T-helper 2 cell treated with Interferon-gamma antibody and Interleukin-4, amounts not matched to agents 5 μg/mL and 100 μg/mL, for 36 hours (primary cell): Measurements from ENCODE around the gene PDE2A.

Experiments
- DNase-seq: peaks from one replicate; pipeline ENCODE4 v3.0.0; 2021; ENCODE audit warnings: low spot score
- H3K27ac Mint-ChIP-seq: one replicate; pipeline ENCODE4 v1.8.0; 2021; ENCODE audit warnings: mild to moderate bottlenecking, mixed read lengths
- H3K27me3 Mint-ChIP-seq: one replicate; pipeline ENCODE4 v1.8.0; 2021; ENCODE audit warnings: low read depth, mixed read lengths
- H3K36me3 Mint-ChIP-seq: one replicate; pipeline ENCODE4 v1.8.0; 2021; ENCODE audit warnings: low read depth, mixed read lengths
- H3K4me1 Mint-ChIP-seq: one replicate; pipeline ENCODE4 v1.8.0; 2021; ENCODE audit warnings: low read depth, mixed read lengths
- H3K4me3 Mint-ChIP-seq: one replicate; pipeline ENCODE4 v1.8.0; 2022; ENCODE audit warnings: mild to moderate bottlenecking, moderate library complexity, mixed read lengths
- H3K9me3 Mint-ChIP-seq: one replicate; pipeline ENCODE4 v1.8.0; 2021; ENCODE audit warnings: mixed read lengths

The PDE2A gene

GRCh38 chr11:72621008-72621610 is 53.1 kb downstream of the PDE2A start:
- Mint-ChIP-seq H3K4me1 (peaks cover 24% of the 10 kb centered on the region), H3K9me3 (no peaks in the 10 kb centered on the region), H3K27ac (no peak overlapping the region), H3K36me3 (no peaks in the 10 kb centered on the region), H3K27me3 (peaks cover 4% of the 10 kb centered on the region), H3K4me3 (peak overlapping the region; percentile 6)
- no peak for DNase-seq

DNA sequence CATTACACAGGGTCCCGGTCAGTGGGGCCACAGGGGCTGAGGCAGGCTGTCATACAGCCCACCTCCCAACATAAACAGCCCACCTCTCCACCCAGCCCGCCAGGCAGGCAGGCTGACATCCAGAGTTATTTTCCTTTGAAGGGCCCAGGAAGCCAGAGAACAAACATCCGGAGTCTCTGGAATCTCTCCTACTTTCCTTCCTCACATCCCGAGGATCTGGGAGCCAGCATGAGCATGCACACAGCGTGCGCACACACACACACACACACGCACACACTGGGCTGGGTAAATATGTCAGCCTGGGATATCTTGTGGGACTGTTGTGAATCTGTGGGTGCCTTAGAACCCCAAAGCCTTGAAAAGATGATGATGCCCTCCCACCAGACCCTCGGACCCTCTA is 55.4 kb downstream of the PDE2A start:
- H3K27me3 Mint-ChIP-seq: peaks cover 6% of the 10 kb centered on the region
- no peaks in the 10 kb centered on the region for H3K36me3 Mint-ChIP-seq
- H3K9me3 Mint-ChIP-seq: no peaks in the 10 kb centered on the region
- H3K4me3 Mint-ChIP-seq: no peak overlapping the region
- no peak for DNase-seq
- H3K4me1 Mint-ChIP-seq: peaks cover 23% of the 10 kb centered on the region
- no peak overlapping the region for H3K27ac Mint-ChIP-seq

DNA sequence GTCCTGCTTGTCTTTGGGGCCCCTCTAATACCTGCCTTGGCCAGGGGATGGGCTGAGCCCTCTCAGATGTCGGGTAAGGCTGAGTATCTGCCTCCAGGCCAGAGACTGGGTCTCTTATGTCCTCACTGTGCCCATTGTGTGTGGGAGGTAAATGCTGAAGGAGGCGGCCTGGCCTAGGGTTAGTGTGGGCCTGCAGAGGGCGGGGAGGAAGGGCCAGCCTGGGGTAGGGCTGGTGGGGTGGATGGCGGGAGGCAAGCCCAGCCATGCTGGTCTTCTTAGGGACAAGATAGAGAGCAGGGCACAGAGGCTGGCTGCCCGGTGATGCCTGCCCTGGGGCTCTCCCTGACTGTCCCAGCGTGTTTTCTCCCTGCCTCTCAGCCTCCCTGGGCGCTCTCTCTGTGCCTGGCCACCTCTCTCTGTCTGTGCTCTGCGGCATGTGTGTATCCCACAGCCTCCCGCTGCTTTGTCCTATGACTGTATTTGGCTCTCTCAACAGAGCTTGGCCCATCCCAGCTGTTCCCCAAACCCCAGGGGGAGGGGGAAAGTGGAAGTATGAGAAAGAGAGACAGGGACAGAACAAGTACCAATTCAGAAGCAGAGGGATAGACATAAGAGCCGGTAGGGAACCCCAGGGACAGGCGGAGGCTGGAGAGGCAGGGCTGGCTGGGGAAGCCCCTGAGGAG is 57.0 kb downstream of the PDE2A start:
- H3K9me3 Mint-ChIP-seq: no peaks in the 10 kb centered on the region
- no peak overlapping the region for H3K27ac Mint-ChIP-seq
- no peak for DNase-seq
- peaks cover 9% of the 10 kb centered on the region for H3K27me3 Mint-ChIP-seq
- H3K36me3 Mint-ChIP-seq: no peaks in the 10 kb centered on the region
- H3K4me1 Mint-ChIP-seq: peaks cover 20% of the 10 kb centered on the region
- H3K4me3 Mint-ChIP-seq: no peak overlapping the region

DNA sequence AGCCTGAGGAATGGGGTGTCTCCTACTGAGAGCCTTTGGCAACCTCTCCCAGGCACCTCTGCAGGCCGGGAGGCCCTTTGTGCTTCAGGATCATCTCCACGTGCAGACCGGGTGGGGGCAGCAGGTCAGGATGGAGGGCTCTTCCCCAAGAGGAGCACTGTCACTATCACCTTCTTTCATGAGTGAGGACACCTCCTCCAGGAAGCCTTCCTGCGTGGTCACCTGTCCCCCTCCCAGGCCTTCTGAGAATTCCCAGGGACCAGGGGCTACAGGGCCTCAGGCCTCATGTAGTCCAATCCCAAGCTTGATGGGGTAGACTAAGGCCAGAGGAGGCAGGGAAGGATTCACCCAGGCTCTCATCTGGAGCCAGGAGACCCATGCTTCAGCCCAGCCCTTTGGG is 57.6 kb downstream of the PDE2A start:
- H3K27me3 Mint-ChIP-seq: peaks cover 9% of the 10 kb centered on the region
- peaks cover 15% of the 10 kb centered on the region for H3K4me1 Mint-ChIP-seq

GRCh38 chr11:72615329-72615728 is 58.9 kb downstream of the PDE2A start:
- no peaks in the 10 kb centered on the region for H3K9me3 Mint-ChIP-seq
- peaks cover 2% of the 10 kb centered on the region for H3K4me1 Mint-ChIP-seq
- H3K4me3 Mint-ChIP-seq: no peak overlapping the region
- DNase-seq: no peak
- H3K27ac Mint-ChIP-seq: no peak overlapping the region
- no peaks in the 10 kb centered on the region for H3K36me3 Mint-ChIP-seq
- peaks cover 12% of the 10 kb centered on the region for H3K27me3 Mint-ChIP-seq

More for the DNA sequence above, 57.6 kb downstream of the PDE2A start:
- Mint-ChIP-seq H3K36me3 (no peaks in the 10 kb centered on the region), H3K4me3 (no peak overlapping the region), H3K27ac (no peak overlapping the region), H3K9me3 (no peaks in the 10 kb centered on the region)
- no peak for DNase-seq

DNA sequence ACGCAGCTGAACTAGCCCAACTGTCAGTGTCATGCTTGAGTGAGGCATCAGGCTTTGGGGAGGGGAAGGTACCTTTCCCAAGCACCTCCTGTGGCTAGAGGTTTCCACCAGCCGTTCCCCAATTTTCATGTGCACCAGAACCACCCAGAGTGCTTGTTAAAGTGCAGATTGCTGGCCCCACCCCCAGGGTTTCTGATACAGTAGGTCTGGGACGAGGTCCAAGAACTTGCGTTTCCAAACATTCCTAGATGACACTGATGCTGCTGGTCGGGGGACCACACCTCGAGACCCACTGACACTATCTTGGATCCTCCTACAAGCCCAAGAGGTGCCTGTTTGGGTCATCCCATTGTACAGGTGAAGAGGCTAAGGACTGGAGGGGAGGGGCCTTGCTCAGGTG is 59.8 kb downstream of the PDE2A start:
- Mint-ChIP-seq H3K27ac (no peak overlapping the region), H3K36me3 (no peaks in the 10 kb centered on the region), H3K4me1 (peaks cover 2% of the 10 kb centered on the region), H3K9me3 (no peaks in the 10 kb centered on the region), H3K27me3 (peaks cover 12% of the 10 kb centered on the region), H3K4me3 (no peak overlapping the region)
- no peak for DNase-seq

GRCh38 chr11:72613977-72614376 is 60.2 kb downstream of the PDE2A start:
- H3K36me3 Mint-ChIP-seq: no peaks in the 10 kb centered on the region
- H3K4me1 Mint-ChIP-seq: peaks cover 5% of the 10 kb centered on the region
- no peak for DNase-seq
- peaks cover 16% of the 10 kb centered on the region for H3K27me3 Mint-ChIP-seq
- H3K4me3 Mint-ChIP-seq: no peak overlapping the region
- no peaks in the 10 kb centered on the region for H3K9me3 Mint-ChIP-seq
- no peak overlapping the region for H3K27ac Mint-ChIP-seq

GRCh38 chr11:72613450-72613849 is 60.8 kb downstream of the PDE2A start:
- H3K36me3 Mint-ChIP-seq: no peaks in the 10 kb centered on the region
- peaks cover 5% of the 10 kb centered on the region for H3K4me1 Mint-ChIP-seq
- no peak overlapping the region for H3K4me3 Mint-ChIP-seq
- no peaks in the 10 kb centered on the region for H3K9me3 Mint-ChIP-seq
- no peak for DNase-seq
- H3K27ac Mint-ChIP-seq: no peak overlapping the region
- H3K27me3 Mint-ChIP-seq: peaks cover 16% of the 10 kb centered on the region

GRCh38 chr11:72609476-72609875 is 64.7 kb downstream of the PDE2A start:
- H3K4me3 Mint-ChIP-seq: no peak overlapping the region
- no peaks in the 10 kb centered on the region for H3K9me3 Mint-ChIP-seq
- peaks cover 14% of the 10 kb centered on the region for H3K27me3 Mint-ChIP-seq
- peaks cover 5% of the 10 kb centered on the region for H3K4me1 Mint-ChIP-seq
- H3K27ac Mint-ChIP-seq: no peak overlapping the region
- no peaks in the 10 kb centered on the region for H3K36me3 Mint-ChIP-seq
- no peak for DNase-seq

- DNase-seq: no peak
- Mint-ChIP-seq H3K4me3 (no peak overlapping the region), H3K9me3 (no peaks in the 10 kb centered on the region), H3K36me3 (no peaks in the 10 kb centered on the region), H3K27me3 (peaks cover 14% of the 10 kb centered on the region), H3K4me1 (peaks cover 4% of the 10 kb centered on the region), H3K27ac (no peak overlapping the region)
Measured at GRCh38 chr11:72609045-72609444, 65.2 kb downstream of the PDE2A start.

DNA sequence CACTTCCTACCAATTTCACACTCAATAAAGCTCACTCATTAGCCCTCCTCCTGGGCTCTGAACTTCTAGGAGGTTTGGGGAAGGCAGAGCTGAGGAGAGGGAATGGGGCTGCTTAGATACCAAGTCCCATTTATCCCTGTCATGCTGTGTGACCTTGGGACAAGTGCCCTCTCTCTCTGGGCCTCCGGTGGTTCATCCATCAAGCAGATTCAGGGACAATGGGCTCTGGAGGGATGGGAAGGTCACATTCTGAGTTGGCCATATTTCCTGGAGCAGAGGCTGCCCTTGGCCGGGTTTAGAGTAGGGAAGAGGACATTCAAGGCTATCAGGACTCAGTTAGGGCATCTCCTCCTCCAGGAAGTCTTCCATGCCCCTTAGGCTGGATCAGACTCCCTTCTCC is 66.7 kb downstream of the PDE2A start:
- peaks cover 10% of the 10 kb centered on the region for H3K27me3 Mint-ChIP-seq
- H3K4me1 Mint-ChIP-seq: peaks cover 3% of the 10 kb centered on the region
- H3K36me3 Mint-ChIP-seq: no peaks in the 10 kb centered on the region
- no peak overlapping the region for H3K27ac Mint-ChIP-seq
- no peak overlapping the region for H3K4me3 Mint-ChIP-seq
- H3K9me3 Mint-ChIP-seq: no peaks in the 10 kb centered on the region
- DNase-seq: no peak

DNA sequence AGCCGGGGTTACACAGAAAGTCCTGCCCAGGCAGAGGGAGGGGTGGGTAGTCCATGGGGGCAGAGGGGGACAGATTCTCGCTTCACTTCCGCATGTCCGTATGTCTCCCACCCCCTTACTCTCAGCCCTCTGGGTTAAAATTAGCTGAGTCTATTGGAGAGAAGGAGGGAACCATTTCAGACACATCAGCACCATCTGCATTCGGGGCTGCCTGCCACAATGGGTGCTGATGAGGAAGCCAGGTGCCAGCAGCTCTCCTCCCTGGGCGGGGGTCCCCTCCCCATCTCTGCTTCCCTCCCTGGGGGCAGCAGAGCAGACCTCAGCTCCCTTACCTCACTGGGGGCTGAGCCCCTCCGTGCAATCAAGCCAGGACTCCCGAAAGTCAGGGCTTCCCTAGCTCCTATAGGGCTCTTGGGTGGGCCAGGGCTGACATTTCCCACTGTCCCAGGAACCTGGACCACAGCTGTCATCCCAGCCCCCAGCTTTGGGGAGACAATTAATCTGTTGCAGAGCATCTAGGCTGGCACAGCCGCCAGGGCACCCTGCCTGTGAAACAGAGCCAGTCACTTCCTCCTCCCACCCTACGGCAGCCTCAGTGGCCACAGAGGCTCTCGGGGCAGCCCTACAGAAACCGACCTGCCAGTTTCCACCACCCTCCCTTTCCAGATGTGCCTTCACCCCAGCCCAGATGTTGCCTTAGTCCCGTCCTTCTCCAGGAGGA is 67.3 kb downstream of the PDE2A start:
- Mint-ChIP-seq H3K9me3 (no peaks in the 10 kb centered on the region), H3K4me3 (no peak overlapping the region), H3K4me1 (peaks cover 3% of the 10 kb centered on the region), H3K27ac (no peak overlapping the region), H3K36me3 (no peaks in the 10 kb centered on the region), H3K27me3 (peaks cover 10% of the 10 kb centered on the region)
- DNase-seq: no peak

- Mint-ChIP-seq H3K4me3 (no peak overlapping the region), H3K4me1 (peaks cover 3% of the 10 kb centered on the region), H3K36me3 (no peaks in the 10 kb centered on the region), H3K27ac (no peak overlapping the region), H3K27me3 (peaks cover 10% of the 10 kb centered on the region), H3K9me3 (no peaks in the 10 kb centered on the region)
- DNase-seq: no peak
Measured at GRCh38 chr11:72605973-72606747, 68.1 kb downstream of the PDE2A start.

DNA sequence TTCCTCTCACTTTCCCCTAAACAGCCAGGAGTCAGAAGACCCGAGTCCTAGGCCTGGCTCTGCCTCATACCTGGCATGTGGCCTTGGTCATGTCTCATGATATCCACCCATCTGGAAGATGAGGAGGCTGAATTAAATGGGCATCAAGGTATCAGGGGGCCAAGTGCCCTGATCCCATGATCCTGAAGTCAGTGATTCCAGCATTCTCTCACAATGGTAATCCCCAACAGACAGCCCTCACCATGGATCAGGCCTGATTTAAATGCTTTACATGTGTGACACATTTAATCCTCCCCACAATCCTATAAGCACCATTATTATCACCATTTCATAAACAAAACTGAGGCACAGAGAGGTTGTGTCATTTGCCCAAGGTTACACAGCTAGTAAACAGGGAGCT is 70.0 kb downstream of the PDE2A start:
- H3K9me3 Mint-ChIP-seq: no peaks in the 10 kb centered on the region
- no peaks in the 10 kb centered on the region for H3K36me3 Mint-ChIP-seq
- H3K27ac Mint-ChIP-seq: no peak overlapping the region
- no peak overlapping the region for H3K4me3 Mint-ChIP-seq
- DNase-seq: no peak
- peaks cover 11% of the 10 kb centered on the region for H3K27me3 Mint-ChIP-seq
- peaks cover 2% of the 10 kb centered on the region for H3K4me1 Mint-ChIP-seq
